Activated CD4-positive, CD25-positive, alpha-beta regulatory T cell treated with anti-CD3 and anti-CD28 coated beads, Interleukin-2, amount 50 U/mL, for 16 hours (primary cell): ENCODE measurements around the gene GALNT10.

Experiments
- DNase-seq: peaks from one replicate; pipeline ENCODE4 v3.0.0-alpha.2; 2020; ENCODE audit warnings: low read depth, low spot score

GALNT10 gene

GRCh38 chr5:154178661-154179060 is 11.9 kb upstream of the GALNT10 start:
- DNase-seq: no peak

GRCh38 chr5:154179846-154180710 is 10.5 kb upstream of the GALNT10 start:
- peak; percentile 26 for DNase-seq

GRCh38 chr5:154181161-154181560 is 9.4 kb upstream of the GALNT10 start:
- no peak for DNase-seq

GRCh38 chr5:154189256-154189818 is 1.2 kb upstream of the GALNT10 start:
- no peak for DNase-seq

- DNase-seq: peak; percentile 62
These were observed 526 bp upstream of the GALNT10 start for GRCh38 chr5:154189819-154190594.

GRCh38 chr5:154191467-154192261 is 1.1 kb downstream of the GALNT10 start:
- DNase-seq: no peak

GRCh38 chr5:154193283-154193682 is 2.8 kb downstream of the GALNT10 start:
- DNase-seq: no peak

- no peak for DNase-seq
These were observed 3.2 kb downstream of the GALNT10 start for GRCh38 chr5:154193701-154194121.

- no peak for DNase-seq
These were observed 4.1 kb downstream of the GALNT10 start for GRCh38 chr5:154194345-154195329.

GRCh38 chr5:154196281-154196680 is 5.7 kb downstream of the GALNT10 start:
- DNase-seq: no peak

- DNase-seq: no peak
These were observed 6.6 kb downstream of the GALNT10 start for GRCh38 chr5:154196955-154197652.

- DNase-seq: peak; percentile 37
These were observed 7.4 kb downstream of the GALNT10 start for GRCh38 chr5:154197801-154198491.

GRCh38 chr5:154198611-154199230 is 8.2 kb downstream of the GALNT10 start:
- no peak for DNase-seq

GRCh38 chr5:154199263-154199662 is 8.7 kb downstream of the GALNT10 start:
- DNase-seq: no peak

- DNase-seq: no peak
These were observed 9.2 kb downstream of the GALNT10 start for GRCh38 chr5:154199671-154200220.

GRCh38 chr5:154200221-154200620 is 9.7 kb downstream of the GALNT10 start:
- no peak for DNase-seq

GRCh38 chr5:154201108-154201769 is 10.7 kb downstream of the GALNT10 start:
- no peak for DNase-seq
